22Rv1 (cell line): Measurements from ENCODE around the gene GATB.

Source experiments
- ZFX ChIP-seq: fragments of 450-650 bp; IDR thresholded peaks from 2 replicates; pipeline ENCODE4 v1.6.1; 2017; ENCODE audit warnings: antibody characterized with exemption, borderline replicate concordance
- TF ChIP-seq, protein P1 (sequence below): fragments of 450-650 bp; IDR thresholded peaks from 2 replicates; pipeline ENCODE4 v1.5.1; 2017; ENCODE audit warnings: mild to moderate bottlenecking

DNA sequence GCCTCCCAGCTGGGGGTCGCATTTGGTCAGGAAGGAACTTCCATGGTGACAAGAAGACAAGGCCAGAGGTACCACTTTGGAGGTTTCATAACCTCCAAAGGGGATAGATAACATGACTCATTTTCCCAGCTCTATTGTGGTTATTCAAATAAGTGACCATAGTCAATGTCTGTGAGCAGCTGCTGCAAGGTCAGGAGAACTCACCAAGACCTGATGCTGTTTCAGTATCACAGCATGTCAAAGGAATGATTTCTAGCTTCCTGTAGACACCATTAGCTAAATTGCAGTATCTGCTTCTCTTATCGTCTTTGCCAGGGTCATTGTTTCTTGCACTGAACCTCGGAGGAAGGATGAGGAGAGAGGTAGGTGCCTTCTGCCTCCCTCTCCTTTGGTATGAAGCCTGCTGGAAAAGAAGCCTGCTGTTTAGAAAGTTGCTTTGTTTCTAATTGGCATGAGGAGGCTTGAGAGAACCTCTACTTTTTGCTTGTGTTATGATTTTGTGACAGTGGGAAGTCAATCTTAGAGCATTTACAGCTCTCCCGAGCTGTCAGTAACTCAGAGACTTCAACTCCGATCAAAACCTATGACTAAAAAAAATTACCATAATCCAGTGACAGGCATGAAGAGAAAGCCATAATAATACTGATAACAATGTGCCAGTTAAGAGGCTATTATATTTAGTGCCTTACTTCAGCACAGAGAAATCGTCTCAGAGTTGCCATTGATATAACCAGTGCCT lies 38.0 kb upstream of the GATB start:
- TF ChIP-seq, protein P1, sequence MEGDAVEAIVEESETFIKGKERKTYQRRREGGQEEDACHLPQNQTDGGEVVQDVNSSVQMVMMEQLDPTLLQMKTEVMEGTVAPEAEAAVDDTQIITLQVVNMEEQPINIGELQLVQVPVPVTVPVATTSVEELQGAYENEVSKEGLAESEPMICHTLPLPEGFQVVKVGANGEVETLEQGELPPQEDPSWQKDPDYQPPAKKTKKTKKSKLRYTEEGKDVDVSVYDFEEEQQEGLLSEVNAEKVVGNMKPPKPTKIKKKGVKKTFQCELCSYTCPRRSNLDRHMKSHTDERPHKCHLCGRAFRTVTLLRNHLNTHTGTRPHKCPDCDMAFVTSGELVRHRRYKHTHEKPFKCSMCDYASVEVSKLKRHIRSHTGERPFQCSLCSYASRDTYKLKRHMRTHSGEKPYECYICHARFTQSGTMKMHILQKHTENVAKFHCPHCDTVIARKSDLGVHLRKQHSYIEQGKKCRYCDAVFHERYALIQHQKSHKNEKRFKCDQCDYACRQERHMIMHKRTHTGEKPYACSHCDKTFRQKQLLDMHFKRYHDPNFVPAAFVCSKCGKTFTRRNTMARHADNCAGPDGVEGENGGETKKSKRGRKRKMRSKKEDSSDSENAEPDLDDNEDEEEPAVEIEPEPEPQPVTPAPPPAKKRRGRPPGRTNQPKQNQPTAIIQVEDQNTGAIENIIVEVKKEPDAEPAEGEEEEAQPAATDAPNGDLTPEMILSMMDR, result no peak
- no peak for TF ChIP-seq ZFX
